GM18505 (cell line): ENCODE measurements around the gene TM7SF2.
A peak's percentile ranks its signal among the peaks of the same experiment; 100 is the strongest.
"Not testable (repeated sequence)": the region's sequence is repeated elsewhere in the genome, so short reads cannot be mapped to it uniquely, and the experiment has no call there.

ENCODE experiments used
- ATAC-seq: cut with Tn5 transposase; IDR thresholded peaks from one replicate; pipeline ENCODE4 v1.9.1; 2021; ENCODE audit not compliant: unreplicated experiment
- POLR2A ChIP-seq: IDR thresholded peaks from 4 replicates; pipeline ENCODE4 v1.6.1; 2011; ENCODE audit warnings: borderline replicate concordance; ENCODE audit not compliant: insufficient read depth, insufficient read length; ENCODE audit errors: extremely low read depth

The TM7SF2 gene

GRCh38 chr11:65113361-65113756 lies 1.7 kb downstream of the TM7SF2 start:
- no peak for ATAC-seq
- TF ChIP-seq POLR2A: no peak

GRCh38 chr11:65113839-65114238 lies 2.2 kb downstream of the TM7SF2 start:
- no peak for ATAC-seq
- TF ChIP-seq POLR2A: no peak

GRCh38 chr11:65114538-65115171 lies 3.0 kb downstream of the TM7SF2 start:
- no peak for ATAC-seq
- TF ChIP-seq POLR2A: no peak

GRCh38 chr11:65115361-65116082 lies 3.9 kb downstream of the TM7SF2 start:
- ATAC-seq: no peak
- no peak for TF ChIP-seq POLR2A

- peak; percentile 21 for TF ChIP-seq POLR2A
- no peak for ATAC-seq
These were observed 4.9 kb downstream of the TM7SF2 start for GRCh38 chr11:65116370-65117205.

- TF ChIP-seq POLR2A: peak; percentile 81
- ATAC-seq: peak; percentile 50
These were observed 5.8 kb downstream of the TM7SF2 start, which contains the start of gene ZNHIT2 for GRCh38 chr11:65117206-65118096. TSS of gene ZNHIT2 (minus strand) at chr11:65117701. CDS start at chr11:65117653, 48 bp downstream.

GRCh38 chr11:65118097-65118837 lies 6.6 kb downstream of the TM7SF2 start:
- no peak for ATAC-seq
- TF ChIP-seq POLR2A: no peak

- not testable (repeated sequence) for ATAC-seq
These were observed 7.4 kb downstream of the TM7SF2 start for GRCh38 chr11:65118891-65119669.

- ATAC-seq: no peak
These were observed 8.0 kb downstream of the TM7SF2 start for GRCh38 chr11:65119670-65119995.

GRCh38 chr11:65120831-65121230 lies 9.2 kb downstream of the TM7SF2 start:
- TF ChIP-seq POLR2A: no peak
- no peak for ATAC-seq

More at GRCh38 chr11:65119670-65119995, 8.0 kb downstream of the TM7SF2 start:
- no peak for TF ChIP-seq POLR2A

GRCh38 chr11:65121447-65121864 lies 9.8 kb downstream of the TM7SF2 start:
- no peak for ATAC-seq
- no peak for TF ChIP-seq POLR2A
